GM12891 (cell line): ENCODE results near the gene RER1.
A peak's percentile ranks its signal among the peaks of the same experiment; 100 is the strongest.

Experiments used
- DNase-seq: peaks from one replicate; pipeline ENCODE4 v3.0.0; 2011; ENCODE audit warnings: low spot score; ENCODE audit not compliant: insufficient read length
- FAIRE-seq: peaks from 2 replicates; lab custom pipeline; 2011; peaks lifted over from hg19 to GRCh38; lab: Jason Lieb, UNC
- PAX5 ChIP-seq: IDR thresholded peaks from 2 replicates; pipeline ENCODE4 v1.6.1; 2011; ENCODE audit warnings: low read length, moderate library complexity, mild to moderate bottlenecking; ENCODE audit not compliant: insufficient read depth, severe bottlenecking
- POLR2A ChIP-seq: IDR thresholded peaks from 2 replicates; pipeline ENCODE4 v1.6.1; 2011; ENCODE audit warnings: low read depth, low read length, control low read depth
- POLR2AphosphoS5 ChIP-seq: IDR thresholded peaks from 2 replicates; pipeline ENCODE4 v1.6.1; 2011; ENCODE audit warnings: low read depth, low read length, control low read depth
- POU2F2 ChIP-seq: IDR thresholded peaks from 2 replicates; pipeline ENCODE4 v1.6.1; 2011; ENCODE audit warnings: low read depth, mild to moderate bottlenecking, control low read depth, low read length, moderate library complexity
- SPI1 ChIP-seq: IDR thresholded peaks from 2 replicates; pipeline ENCODE4 v1.6.1; 2011; ENCODE audit warnings: low read depth, low read length, control low read depth
- TAF1 ChIP-seq: IDR thresholded peaks from 2 replicates; pipeline ENCODE4 v1.6.1; 2011; ENCODE audit warnings: low read depth, low read length, control low read depth

Gene RER1

DNA sequence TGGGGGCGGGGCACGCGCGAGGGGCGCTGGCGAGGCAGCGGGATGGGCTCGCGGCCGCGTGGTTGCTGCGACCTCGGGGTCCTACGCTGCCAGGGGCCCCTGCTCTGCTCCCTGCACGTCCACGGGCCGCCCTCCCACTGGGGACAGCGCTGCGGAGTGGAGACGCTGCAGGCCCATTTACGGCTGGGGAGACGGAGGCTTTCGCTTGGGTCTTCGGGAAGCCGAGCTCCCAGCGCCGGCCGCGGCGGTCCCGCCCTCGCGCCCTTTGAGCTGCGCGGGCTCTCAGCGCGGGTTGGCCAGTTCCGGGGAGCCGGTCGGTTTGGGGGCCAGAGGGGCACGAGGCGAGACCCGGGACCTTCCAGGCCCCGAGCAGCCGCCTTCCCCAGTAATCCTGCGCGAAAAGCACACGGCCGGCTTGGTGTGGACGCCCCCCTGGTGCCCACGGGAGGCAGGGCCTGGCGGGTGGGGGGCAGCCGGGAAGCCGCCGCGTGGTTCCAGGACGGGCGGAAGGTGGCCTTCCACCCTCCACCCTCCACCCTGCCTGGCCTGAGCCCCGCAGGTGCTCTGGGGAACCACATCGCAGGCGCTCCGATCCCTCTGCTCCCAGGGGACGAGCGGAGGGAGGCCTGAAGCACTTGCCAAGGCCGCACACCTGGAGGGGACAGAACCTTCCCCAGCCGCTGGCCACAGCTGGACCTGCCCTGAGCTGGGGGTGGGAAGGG is 21.3 kb downstream of the RER1 start:
- DNase-seq: peak; percentile 66
- TF ChIP-seq POU2F2 (no peak), PAX5 (no peak), POLR2AphosphoS5 (no peak), TAF1 (no peak), SPI1 (no peak), POLR2A (no peak)
- no peak for FAIRE-seq

GRCh38 chr1:2413495-2414296 is 22.1 kb downstream of the RER1 start:
- DNase-seq (no peak), FAIRE-seq (peak; percentile 55)
- TF ChIP-seq SPI1: no peak
- TF ChIP-seq PAX5: no peak
- no peak for TF ChIP-seq POLR2AphosphoS5
- TF ChIP-seq POLR2A: no peak
- TF ChIP-seq TAF1: no peak
- no peak for TF ChIP-seq POU2F2

DNA sequence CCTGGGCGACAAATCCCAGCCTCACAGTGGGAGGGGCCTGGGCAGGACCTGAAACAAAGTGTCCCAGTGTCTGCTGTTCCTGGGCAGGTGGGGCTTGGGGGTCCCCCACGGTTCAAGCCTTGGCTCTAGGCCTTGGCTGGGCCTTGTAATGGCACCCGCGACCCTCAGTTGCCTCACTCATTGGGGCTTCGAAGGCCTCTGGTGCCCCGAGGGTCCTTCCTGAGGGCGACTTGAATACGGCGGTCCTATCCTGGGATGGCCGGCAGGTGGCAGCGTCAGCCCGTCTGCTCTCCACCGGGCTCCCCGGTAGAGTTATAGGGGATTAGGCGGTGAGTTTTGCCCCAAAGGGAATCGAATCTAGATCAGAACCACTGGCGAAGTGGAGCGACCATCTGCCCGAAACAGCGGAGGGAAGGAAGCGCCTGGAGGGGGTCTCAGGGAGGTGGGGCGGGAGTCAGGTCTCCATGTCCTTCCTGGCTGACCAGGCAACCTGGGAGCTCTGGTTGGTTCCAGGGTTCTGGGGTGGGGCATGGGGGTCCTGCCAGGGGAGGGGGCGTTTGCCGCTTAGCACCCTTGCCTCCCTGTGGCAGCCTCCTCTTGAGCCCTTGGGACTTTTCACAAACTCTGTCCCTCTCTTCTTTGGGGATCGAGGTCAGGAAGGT is 22.8 kb downstream of the RER1 start:
- FAIRE-seq (peak; percentile 82), DNase-seq (peak; percentile 88)
- no peak for TF ChIP-seq PAX5
- TF ChIP-seq SPI1: no peak
- TF ChIP-seq POLR2AphosphoS5: no peak
- no peak for TF ChIP-seq POLR2A
- no peak for TF ChIP-seq TAF1
- no peak for TF ChIP-seq POU2F2

GRCh38 chr1:2415337-2415736 is 23.7 kb downstream of the RER1 start:
- no peak for FAIRE-seq
- TF ChIP-seq PAX5: no peak
- no peak for TF ChIP-seq POLR2A
- no peak for TF ChIP-seq TAF1
- no peak for TF ChIP-seq POU2F2
- no peak for TF ChIP-seq SPI1
- no peak for TF ChIP-seq POLR2AphosphoS5
- no peak for DNase-seq

DNA sequence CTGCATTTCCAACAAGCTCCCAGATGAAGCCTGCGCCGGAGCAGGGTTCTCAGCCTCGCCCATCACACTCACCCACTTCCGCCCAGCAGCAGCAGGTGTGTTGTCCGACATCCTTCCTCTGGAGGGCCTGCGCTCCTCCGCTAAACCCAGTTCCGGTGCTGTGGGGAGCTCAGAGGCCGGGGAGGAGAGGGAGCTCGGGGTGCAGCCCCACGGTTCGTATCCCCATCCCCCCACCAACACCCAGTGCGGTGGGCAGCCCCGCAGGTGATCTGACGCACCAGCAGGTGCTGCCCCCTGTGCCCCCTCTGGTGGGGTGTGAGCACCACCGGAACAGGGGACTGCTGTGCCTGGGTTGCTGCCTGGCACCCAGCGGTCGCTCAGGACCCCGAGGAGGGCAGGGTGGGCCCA is 24.2 kb downstream of the RER1 start:
- FAIRE-seq (peak; percentile 99), DNase-seq (peak; percentile 60)
- TF ChIP-seq SPI1 (peak; percentile 66), PAX5 (no peak)

DNA sequence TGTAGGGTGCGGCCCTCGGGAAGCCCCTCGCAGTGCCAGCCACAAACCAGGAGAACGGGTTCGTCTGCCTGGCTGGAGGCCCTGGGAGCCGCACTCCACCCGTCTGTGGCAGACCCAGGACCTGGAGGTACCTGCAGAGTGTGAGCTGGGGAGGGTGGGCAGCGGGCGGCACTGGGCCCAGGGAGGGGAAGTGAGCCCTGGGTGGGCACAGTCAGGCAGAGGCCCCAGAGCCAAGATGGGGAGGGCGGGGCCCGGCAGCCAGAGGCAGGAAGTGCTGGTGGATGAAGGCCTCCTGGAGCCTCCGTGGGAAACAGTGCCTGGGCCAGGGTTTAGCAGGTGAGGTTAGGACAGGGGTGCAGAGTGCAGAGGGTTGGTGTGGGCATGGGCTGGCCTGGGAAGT is 24.8 kb downstream of the RER1 start:
- TF ChIP-seq TAF1 (no peak), POU2F2 (no peak), POLR2A (no peak), SPI1 (0 out of 2 replicates have a peak, but pooled peaks have one; percentile 4), PAX5 (no peak), POLR2AphosphoS5 (no peak)
- DNase-seq: no peak
- FAIRE-seq: no peak

GRCh38 chr1:2417083-2417832 is 25.6 kb downstream of the RER1 start:
- FAIRE-seq (no peak), DNase-seq (no peak)
- TF ChIP-seq POU2F2 (no peak), TAF1 (no peak), POLR2AphosphoS5 (no peak), POLR2A (no peak), SPI1 (no peak), PAX5 (no peak)

GRCh38 chr1:2417833-2418225 is 26.2 kb downstream of the RER1 start:
- TF ChIP-seq POLR2AphosphoS5 (no peak), TAF1 (no peak), SPI1 (no peak), POLR2A (no peak), PAX5 (no peak), POU2F2 (no peak)

More at GRCh38 chr1:2417833-2418225, 26.2 kb downstream of the RER1 start:
- FAIRE-seq (no peak), DNase-seq (no peak)
